Dermis microvascular lymphatic vessel endothelial cell (primary cell): ENCODE data around the gene MAB21L3. TPM values are rescaled to one million over a fixed set of nuclear protein-coding genes. Genes with fewer than 3 reads are reported as not detected.

Experiments used
- DNase-seq, 2 donors: peaks; one replicate each; pipeline versions ENCODE4 v3.0.0 to v3.0.0-alpha.2; 2010; ENCODE audit warnings: low read depth in 2 of 2
- total RNA-seq: library from RNA; depleted of rRNA; stranded (reverse); fragments of >200 nt; gene quantifications from 2 replicates; pipeline ENCODE4 v1.2.1, GENCODE V29; 2014

The MAB21L3 gene
- total RNA-seq, 1 donor from 2014 or later = not detected

DNA sequence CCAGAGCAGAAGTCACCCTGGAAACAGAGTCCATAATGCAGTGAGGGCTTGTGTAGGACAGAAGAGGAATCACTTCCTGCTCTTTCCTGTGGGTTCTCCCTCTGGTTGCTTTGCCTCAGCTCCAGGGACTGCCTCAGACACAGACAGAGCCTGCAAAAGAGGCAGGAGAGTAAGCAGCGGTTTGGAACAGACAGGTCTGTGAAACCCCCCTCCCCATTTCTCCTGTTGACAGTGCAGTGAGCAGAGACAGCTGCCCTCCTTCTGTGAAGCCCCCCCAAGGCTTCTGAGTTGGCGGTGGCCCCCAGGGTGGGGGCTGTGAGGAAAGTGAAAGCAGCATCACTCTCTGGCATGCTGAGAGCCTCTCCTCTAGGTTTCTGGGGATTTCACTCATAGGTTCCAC, 53.0 kb downstream of the MAB21L3 start:
- DNase-seq = no peak

GRCh38 chr1:116164604-116165368, 53.6 kb downstream of the MAB21L3 start:
- DNase-seq = no peak

- no peak for DNase-seq
These were observed 54.4 kb downstream of the MAB21L3 start for GRCh38 chr1:116165572-116165971.

GRCh38 chr1:116166011-116166571, 54.9 kb downstream of the MAB21L3 start:
- no peak for DNase-seq

- DNase-seq = no peak
These were observed 55.5 kb downstream of the MAB21L3 start for GRCh38 chr1:116166655-116167054.

GRCh38 chr1:116167625-116168276, 56.6 kb downstream of the MAB21L3 start:
- DNase-seq = peak in 1 of 2 donors; percentile 11

DNA sequence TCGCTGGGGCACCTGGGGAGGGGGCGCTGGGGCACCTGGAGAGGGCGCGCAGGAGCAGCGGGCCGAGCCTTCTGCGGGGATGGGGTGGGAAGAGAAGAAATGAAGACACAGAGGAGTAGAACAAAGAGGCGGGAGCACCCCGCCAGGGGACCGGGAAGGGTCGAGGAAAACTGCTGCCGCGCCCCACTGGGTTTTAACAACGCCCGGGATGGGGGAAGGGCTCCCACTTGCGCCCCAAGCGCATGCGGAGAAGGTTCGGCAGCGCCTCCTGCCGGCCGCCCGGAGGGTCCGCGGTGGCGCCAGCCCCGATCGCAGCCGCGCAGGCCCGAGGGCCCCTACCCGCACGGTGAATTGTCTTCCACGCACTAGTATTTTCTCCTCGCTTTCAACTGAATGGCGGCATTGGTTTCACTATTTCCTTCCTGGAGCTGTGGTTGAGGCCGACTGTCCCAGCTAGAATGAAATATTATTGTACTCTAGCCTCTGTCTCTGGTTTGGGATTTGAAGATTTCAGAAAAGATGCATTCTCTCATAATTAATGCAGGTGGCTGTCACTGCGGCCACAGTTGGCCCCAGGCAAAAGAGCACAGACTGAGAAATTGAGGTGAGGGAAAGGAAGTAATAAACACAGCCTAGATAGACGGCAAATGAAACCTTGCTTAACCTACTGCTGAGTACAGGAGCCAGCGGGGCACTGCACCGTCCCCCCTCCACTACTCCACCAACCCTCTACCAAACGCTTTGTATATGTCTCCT, 57.3 kb downstream of the MAB21L3 start:
- peak; percentile 18 to 64 for DNase-seq

GRCh38 chr1:116169898-116170297, 58.7 kb downstream of the MAB21L3 start:
- no peak for DNase-seq

- no peak for DNase-seq
These were observed 59.8 kb downstream of the MAB21L3 start for GRCh38 chr1:116170721-116171589.

- DNase-seq = no peak
These were observed 61.5 kb downstream of the MAB21L3 start for GRCh38 chr1:116172666-116173065.

- no peak for DNase-seq
These were observed 64.4 kb downstream of the MAB21L3 start for GRCh38 chr1:116175611-116176010.

- DNase-seq = no peak
These were observed 65.1 kb downstream of the MAB21L3 start for GRCh38 chr1:116176306-116176789.

GRCh38 chr1:116177861-116178260, 66.7 kb downstream of the MAB21L3 start:
- no peak for DNase-seq

DNA sequence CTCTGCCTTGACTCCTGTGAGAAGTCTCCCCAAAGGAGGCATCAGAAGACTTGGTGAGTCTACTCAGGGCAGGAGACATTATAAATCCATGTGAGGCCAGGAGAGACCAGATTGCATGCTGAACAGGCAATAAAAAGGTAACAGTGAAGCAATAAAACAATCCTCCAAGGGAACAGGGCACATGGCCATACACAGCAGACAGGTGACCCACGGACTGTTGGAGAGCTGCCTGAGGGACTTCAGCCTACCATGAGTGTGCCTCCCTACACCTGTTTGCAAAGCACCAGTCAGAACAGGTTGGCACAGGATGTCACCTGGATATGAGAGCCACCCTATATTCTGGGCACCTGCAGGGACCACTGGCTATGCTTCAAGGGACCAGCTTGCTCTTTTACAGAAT, 67.6 kb downstream of the MAB21L3 start:
- no peak for DNase-seq

- DNase-seq = no peak
These were observed 68.2 kb downstream of the MAB21L3 start for GRCh38 chr1:116179419-116179818.

- no peak for DNase-seq
These were observed 68.8 kb downstream of the MAB21L3 start for GRCh38 chr1:116179964-116180363.

DNA sequence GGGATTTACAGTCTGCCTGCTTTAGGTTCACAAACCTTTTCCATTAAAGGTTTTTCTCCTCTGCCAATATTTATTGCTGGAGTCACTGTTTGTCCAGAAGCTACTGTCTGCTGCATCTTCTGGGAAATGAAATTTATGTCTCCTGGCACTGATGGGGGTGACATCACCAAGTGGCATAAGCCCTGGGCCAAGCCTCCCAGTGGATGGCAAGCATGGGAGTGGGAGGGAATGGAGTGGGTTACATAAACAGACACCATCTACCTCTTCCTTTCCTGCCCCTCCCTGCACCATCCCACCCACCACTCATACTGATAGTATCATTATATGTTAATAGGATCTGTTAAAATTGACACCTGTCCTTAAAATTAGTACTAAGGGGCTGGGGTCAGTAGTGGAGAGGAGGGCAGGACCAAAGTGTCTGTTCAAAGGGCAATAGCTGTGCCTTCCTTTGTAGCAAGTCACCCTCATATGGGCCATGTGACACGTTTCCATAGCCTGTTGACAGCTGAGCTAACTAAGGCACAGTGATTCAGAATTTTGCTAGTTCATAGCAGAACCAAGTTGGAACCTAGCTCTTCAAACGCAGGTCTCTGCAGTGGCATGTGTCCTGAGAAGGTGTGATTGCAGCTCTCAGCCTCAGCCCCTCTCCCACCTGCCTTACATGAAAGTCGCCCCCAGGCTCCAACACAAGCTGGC, 71.0 kb downstream of the MAB21L3 start:
- DNase-seq = no peak
